HL-60 (cell line): ENCODE results near the gene PGLYRP4.

Source experiments
- GABPA ChIP-seq: IDR thresholded peaks from 2 replicates; pipeline ENCODE4 v1.6.1; 2012; ENCODE audit warnings: low read depth
- POLR2AphosphoS5 ChIP-seq: IDR thresholded peaks from 2 replicates; pipeline ENCODE4 v1.6.1; 2012; ENCODE audit warnings: low read depth
- SPI1 ChIP-seq: IDR thresholded peaks from 2 replicates; pipeline ENCODE4 v1.6.1; 2012; ENCODE audit warnings: low read depth, mild to moderate bottlenecking, borderline replicate concordance
- TF ChIP-seq, protein P1 (sequence below): IDR thresholded peaks from one replicate; pipeline ENCODE4 v1.5.1; 2011; ENCODE audit warnings: low read length, control low read depth, inconsistent platforms; ENCODE audit not compliant: insufficient read depth
- TF ChIP-seq, protein P2 (sequence below): IDR thresholded peaks from 2 replicates; pipeline ENCODE4 v1.6.1; 2012; ENCODE audit warnings: low read depth; ENCODE audit not compliant: insufficient replicate concordance

DNA sequence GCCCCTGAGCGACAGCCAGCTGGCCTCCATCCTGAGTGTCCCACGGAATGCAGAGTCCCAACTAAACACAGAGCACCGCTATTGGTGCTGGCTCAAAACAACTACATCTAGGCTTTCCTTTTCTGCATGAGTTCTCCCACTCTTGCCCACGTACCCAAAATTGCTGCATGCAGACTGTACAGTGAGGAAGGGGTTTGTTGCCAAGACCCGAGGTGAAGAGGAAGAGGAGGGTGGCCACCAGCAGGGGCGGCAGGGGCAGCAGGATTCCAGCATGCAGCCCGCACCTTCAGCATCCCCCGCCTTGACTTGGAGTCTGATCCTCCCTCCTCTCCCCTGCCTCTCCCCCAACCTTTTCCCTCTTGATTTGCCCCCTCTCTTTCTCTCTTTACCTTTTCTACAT is 17.1 kb upstream of the PGLYRP4 start:
- TF ChIP-seq, protein P1, sequence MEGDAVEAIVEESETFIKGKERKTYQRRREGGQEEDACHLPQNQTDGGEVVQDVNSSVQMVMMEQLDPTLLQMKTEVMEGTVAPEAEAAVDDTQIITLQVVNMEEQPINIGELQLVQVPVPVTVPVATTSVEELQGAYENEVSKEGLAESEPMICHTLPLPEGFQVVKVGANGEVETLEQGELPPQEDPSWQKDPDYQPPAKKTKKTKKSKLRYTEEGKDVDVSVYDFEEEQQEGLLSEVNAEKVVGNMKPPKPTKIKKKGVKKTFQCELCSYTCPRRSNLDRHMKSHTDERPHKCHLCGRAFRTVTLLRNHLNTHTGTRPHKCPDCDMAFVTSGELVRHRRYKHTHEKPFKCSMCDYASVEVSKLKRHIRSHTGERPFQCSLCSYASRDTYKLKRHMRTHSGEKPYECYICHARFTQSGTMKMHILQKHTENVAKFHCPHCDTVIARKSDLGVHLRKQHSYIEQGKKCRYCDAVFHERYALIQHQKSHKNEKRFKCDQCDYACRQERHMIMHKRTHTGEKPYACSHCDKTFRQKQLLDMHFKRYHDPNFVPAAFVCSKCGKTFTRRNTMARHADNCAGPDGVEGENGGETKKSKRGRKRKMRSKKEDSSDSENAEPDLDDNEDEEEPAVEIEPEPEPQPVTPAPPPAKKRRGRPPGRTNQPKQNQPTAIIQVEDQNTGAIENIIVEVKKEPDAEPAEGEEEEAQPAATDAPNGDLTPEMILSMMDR: no peak
- TF ChIP-seq POLR2AphosphoS5 (no peak), GABPA (no peak), SPI1 (no peak)
- TF ChIP-seq, protein P2, sequence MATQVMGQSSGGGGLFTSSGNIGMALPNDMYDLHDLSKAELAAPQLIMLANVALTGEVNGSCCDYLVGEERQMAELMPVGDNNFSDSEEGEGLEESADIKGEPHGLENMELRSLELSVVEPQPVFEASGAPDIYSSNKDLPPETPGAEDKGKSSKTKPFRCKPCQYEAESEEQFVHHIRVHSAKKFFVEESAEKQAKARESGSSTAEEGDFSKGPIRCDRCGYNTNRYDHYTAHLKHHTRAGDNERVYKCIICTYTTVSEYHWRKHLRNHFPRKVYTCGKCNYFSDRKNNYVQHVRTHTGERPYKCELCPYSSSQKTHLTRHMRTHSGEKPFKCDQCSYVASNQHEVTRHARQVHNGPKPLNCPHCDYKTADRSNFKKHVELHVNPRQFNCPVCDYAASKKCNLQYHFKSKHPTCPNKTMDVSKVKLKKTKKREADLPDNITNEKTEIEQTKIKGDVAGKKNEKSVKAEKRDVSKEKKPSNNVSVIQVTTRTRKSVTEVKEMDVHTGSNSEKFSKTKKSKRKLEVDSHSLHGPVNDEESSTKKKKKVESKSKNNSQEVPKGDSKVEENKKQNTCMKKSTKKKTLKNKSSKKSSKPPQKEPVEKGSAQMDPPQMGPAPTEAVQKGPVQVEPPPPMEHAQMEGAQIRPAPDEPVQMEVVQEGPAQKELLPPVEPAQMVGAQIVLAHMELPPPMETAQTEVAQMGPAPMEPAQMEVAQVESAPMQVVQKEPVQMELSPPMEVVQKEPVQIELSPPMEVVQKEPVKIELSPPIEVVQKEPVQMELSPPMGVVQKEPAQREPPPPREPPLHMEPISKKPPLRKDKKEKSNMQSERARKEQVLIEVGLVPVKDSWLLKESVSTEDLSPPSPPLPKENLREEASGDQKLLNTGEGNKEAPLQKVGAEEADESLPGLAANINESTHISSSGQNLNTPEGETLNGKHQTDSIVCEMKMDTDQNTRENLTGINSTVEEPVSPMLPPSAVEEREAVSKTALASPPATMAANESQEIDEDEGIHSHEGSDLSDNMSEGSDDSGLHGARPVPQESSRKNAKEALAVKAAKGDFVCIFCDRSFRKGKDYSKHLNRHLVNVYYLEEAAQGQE: no peak
